ACHN (cell line): Measurements from ENCODE around the gene AKAP6.

ENCODE experiments used
- DNase-seq: peaks from one replicate; pipeline ENCODE4 v3.0.0-alpha.2; 2015
- in situ Hi-C: cut with HindIII; loops from 2 replicates; pipeline ENCODE4 v1.10.0; 2017; ENCODE audit warnings: low sequenced_read_pairs, low pct_ligation_motif_present, low pct_unique_long_range_greater_than_20kb

Gene AKAP6

DNA sequence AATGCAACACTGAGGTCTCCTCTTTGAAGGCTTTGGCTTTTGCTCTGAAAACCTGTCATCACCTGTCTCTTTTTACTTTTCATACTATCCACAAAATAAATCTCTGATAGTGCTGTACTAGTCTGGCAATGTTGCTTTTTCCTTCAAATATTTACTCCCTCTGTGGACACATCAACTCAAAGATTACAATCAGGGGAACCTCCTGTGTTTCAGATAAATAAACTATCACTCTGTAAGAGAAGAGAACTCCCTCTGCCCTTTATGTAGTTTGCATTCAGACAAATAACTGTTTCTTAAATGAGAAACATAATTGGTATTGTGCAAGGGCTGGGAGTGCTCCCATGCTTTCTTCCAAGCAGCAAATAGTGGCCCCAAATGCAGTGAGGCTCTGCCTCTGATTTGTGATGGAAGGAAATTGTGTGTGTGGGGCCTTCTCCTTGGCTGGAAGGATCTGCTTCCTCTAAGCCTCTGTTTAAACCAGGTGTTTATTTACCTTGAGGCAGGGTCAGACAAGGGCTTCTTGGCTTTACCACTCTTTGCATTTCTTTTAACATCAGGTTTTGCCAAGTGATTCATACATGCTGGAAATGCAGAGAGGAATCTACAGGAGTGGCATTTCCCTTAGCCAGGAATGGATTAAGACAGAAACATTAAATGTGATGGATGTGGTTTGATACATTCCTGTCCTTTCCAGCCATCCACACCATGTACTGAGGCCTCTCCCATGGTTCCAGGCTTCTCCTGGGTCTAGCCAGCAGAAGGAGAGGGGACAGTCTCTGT lies 69.0 kb downstream of the AKAP6 start:
- DNase-seq: no peak
- in situ Hi-C loops: no loop called here

DNA sequence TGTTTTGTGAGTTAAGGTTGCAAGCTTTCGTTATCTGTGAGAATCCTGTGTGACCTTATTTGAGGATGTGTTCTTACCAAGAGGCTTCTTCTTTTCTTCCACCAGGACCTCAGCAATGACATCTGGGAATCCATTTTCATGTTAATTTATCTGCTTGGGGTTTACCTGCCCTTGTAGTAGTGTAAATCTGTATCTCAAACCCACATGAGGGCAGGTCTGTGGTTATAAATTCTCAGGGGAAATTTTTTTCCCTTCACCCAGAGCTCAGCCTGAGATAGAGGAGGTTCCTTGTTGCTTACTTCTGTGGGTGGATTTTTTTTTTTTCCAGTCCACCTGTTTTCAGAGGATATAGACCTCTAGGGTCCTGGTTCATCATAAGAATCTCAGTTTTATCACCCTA lies 70.8 kb downstream of the AKAP6 start:
- in situ Hi-C loops: no loop called here
- DNase-seq: no peak

GRCh38 chr14:32400480-32400879 lies 71.4 kb downstream of the AKAP6 start:
- DNase-seq: no peak

DNA sequence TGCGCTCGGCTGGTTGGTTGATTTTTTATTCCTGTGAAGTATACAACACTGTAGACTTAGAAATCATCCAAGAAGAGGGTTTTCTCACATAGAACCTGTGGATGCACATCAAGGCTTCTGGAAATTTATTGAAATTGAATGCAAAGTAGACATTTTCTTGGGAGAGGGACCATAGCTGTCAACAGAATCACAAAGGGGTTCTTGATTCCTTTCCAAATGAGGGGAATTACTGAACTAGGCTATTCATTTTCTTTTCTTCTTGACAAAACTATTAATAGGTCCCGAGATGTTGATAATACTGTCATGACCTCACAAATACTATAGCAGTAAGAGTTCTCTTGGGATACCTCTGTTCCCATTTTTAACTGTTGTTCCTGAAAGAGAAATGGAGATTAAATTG lies 73.9 kb downstream of the AKAP6 start:
- in situ Hi-C loops: no loop called here
- DNase-seq: no peak

More at GRCh38 chr14:32400480-32400879, 71.4 kb downstream of the AKAP6 start:
- in situ Hi-C loops: no loop called here

GRCh38 chr14:32403688-32404087 lies 74.6 kb downstream of the AKAP6 start:
- DNase-seq: no peak
- in situ Hi-C loops: no loop called here

- no peak for DNase-seq
- in situ Hi-C loops: no loop called here
These were observed 75.9 kb downstream of the AKAP6 start for GRCh38 chr14:32404784-32405573.

DNA sequence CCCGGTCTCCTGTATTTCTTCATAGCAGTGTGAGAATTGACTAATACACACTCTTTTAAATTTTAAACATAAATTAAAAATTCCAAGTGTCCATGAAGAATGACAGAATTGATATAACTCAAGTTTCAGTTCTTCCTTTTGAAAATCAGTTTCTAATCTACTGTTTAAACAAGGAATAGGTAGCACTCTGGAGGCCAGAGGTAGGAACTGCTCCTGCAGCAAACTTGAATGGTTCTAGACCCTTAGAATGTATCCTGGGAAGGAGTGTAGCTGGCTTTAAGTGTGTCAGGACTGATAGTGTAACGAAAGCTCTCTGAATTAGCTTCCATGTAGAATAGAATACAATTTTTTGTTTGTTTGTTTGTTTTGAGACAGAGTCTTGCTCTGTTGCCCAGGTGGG lies 76.8 kb downstream of the AKAP6 start:
- no peak for DNase-seq
- in situ Hi-C loops: no loop called here

DNA sequence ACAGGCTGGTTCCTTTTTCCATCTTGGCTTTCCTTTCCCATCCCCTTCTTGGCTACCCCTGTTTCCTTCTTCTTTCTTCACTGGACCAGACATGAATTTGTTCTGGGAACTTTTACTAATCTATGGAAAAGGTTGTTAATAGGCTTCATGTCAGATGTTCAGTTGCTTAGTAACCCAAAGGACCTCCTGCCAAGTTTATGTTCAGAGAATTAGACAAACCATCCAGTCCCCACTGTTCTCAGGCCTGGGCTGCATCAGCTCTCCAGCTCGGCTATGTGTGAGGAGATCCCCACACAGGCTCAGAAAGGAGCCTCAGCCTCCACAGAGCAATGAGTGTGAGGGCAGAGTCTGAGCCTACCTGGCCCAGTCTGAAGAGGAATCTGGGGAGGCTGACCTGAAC lies 78.0 kb downstream of the AKAP6 start:
- no peak for DNase-seq
- in situ Hi-C loops: no loop called here

GRCh38 chr14:32408018-32408417 lies 78.9 kb downstream of the AKAP6 start:
- DNase-seq: no peak
- in situ Hi-C loops: no loop called here

- in situ Hi-C loops: no loop called here
- DNase-seq: no peak
These were observed 83.0 kb downstream of the AKAP6 start for GRCh38 chr14:32412103-32412502.

GRCh38 chr14:32412532-32412931 lies 83.4 kb downstream of the AKAP6 start:
- DNase-seq: no peak
- in situ Hi-C loops: no loop called here

DNA sequence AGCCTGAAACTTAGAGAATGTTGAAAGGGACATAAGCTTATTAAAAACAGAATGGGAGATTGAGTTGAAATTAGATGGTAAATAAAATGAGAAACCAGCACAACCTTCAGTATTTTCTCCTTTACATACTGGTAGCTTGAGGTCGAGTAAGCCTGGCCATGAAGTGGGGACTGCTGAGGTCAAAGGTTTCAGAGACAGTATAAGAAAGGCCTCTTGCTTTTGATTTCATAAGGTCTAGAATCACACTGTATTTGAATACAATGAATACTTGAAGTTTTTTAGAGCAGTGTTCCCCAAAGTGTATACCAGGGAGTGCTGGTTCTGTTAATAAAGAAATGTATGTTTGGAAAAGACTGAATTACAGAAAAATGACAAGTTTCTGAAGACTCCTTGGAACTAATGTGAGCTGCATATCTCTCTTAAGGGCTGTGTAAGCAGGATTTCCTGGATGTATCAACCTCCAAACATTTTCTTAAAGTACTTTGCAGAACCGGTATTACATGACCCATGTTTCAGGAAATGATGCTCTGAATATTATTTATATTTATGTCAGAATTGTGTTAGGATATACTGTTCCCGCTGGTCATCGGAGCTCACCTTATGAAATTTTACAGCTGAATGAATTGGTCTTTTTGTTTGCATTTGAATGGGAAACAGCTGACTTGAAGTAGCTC lies 85.0 kb downstream of the AKAP6 start:
- DNase-seq: no peak
- in situ Hi-C loops: no loop called here

- in situ Hi-C loops: no loop called here
- no peak for DNase-seq
These were observed 85.7 kb downstream of the AKAP6 start for GRCh38 chr14:32414808-32415255.

DNA sequence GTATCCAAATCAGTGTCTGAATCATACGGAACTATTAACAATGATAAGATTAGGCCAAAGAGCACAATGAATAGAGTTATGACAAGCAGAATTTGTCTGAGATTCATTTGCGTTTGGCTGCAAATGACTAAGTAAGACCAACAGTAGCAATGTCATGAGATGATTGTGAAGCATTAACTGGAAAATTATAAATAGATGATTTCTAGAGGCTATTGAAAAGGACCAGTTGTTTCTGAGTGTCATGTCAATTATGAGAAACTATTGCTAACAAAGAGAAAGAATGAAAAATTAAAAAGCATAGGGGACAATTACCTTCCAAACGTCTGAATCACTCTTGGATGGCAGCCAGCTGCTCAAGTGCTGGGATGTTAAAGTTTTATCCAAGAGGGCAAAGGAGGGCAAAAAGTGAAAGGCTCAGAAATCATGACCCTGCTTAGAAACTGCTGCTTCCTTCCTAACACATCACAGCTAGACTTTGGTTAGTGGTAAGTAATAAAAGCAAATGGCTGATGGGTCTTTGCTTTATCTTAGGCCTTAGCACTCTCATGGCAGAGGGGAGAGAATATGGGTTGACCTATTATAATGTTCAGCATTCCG lies 89.0 kb downstream of the AKAP6 start:
- in situ Hi-C loops: no loop called here

GRCh38 chr14:32419429-32419828 lies 90.3 kb downstream of the AKAP6 start:
- in situ Hi-C loops: no loop called here
- no peak for DNase-seq

More for the DNA sequence above, 89.0 kb downstream of the AKAP6 start:
- DNase-seq: peak; percentile 80

DNA sequence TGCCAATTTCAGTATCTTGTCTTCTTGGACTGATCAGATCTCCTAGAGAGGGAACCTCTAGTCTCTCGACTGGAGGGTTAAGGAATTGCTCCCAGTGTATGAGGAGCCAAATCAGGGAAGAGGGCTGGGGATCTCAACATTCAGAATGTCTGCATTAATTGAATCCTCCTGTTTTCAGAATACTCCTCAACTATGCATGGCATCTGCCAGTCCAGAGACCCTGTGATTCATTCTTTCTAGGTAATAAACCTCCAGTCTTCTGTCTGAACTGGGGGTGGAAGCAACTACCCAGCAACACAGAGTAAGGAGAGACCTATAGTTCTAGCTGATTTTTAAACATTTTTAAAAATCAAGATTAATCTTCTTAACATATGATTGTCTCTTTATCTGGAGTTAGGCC lies 92.7 kb downstream of the AKAP6 start:
- no peak for DNase-seq
- in situ Hi-C loops: no loop called here

DNA sequence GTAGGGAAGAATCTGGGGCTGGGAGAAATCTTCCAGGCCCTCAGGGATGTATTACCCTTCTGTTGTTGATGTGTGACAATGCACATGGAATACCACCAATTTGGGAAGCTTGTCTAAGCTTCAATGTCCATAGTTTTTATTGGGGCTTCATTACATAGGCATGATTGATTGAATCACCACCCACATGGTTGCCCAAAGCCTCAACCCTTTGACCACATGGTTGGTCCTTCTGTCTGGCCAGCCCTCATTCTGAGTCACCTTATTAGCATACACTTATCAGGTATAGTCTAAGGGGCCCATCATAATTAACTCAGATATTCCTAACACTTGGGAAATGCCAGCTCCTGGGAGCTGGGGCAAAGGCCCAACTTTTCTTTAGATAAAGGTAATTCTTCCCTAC lies 93.3 kb downstream of the AKAP6 start:
- DNase-seq: no peak
- in situ Hi-C loops: no loop called here

DNA sequence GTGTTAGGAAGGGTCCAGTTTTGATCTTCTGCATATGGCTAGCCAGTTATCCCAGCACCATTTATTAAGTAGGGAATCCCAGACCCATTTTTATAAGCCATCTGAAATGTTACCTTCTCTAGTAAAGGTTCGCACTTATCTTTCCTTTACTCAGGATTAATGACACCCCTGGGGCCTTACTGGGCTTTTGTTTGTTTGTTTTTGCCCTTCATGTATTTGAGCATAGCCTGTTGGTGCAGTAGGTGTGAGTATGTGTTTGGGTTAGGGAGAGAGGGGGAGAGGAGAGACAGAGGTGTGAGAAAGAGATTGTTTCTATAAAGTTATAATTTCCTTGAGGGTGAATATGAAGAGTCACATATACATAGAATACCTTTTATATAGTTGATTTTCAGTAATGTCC lies 96.9 kb downstream of the AKAP6 start:
- no peak for DNase-seq
- in situ Hi-C loops: no loop called here
